Measurements from ENCODE around the gene MED26.

Gene MED26

GRCh38 chr19:16607819-16608218 lies 20.2 kb downstream of the MED26 start:
- no peaks in the 10 kb centered on the region for H3K9me3 ChIP-seq (ENCODE audit: insufficient read depth, low read length, severe bottlenecking)
- peaks cover 86% of the 10 kb centered on the region for H4K20me1 ChIP-seq (ENCODE audit: insufficient read depth, low read length)
- no peak overlapping the region for H3K27ac ChIP-seq (ENCODE audit: low read length)
- no peak for DNase-seq
- H3K79me2 ChIP-seq (ENCODE audit: insufficient read depth, low read length) = peaks cover 99% of the 10 kb centered on the region
- H3K4me3 ChIP-seq (ENCODE audit: low read depth in 1 of 2, low read length in 2 of 2) = no peak overlapping the region
- TF ChIP-seq EZH2 (IDR thresholded peaks at IDR 0.05; ENCODE audit: borderline replicate concordance, low read depth, low read length, severe bottlenecking) = no peak
- no peak for TF ChIP-seq CTCF (IDR thresholded peaks at IDR 0.05; ENCODE audit: borderline replicate concordance, extremely low read depth, low read length, poor library complexity, severe bottlenecking)
- no peak overlapping the region for H3K9ac ChIP-seq (ENCODE audit: low read depth, low read length)
- no peak overlapping the region for H2AFZ ChIP-seq (ENCODE audit: low read depth, low read length)
- H3K4me1 ChIP-seq (ENCODE audit: insufficient read depth, low read length) = no peaks in the 10 kb centered on the region
- H3K36me3 ChIP-seq (ENCODE audit: insufficient read depth, low read length) = peaks cover 5% of the 10 kb centered on the region; the same call in 1 of the 2 replicates
- H3K27me3 ChIP-seq (ENCODE audit: insufficient read depth, low read length, poor library complexity) = no peaks in the 10 kb centered on the region
- no peak for ATAC-seq (ENCODE audit: insufficient read depth, low read depth)
- H3K4me2 ChIP-seq (ENCODE audit: insufficient read depth, low read length) = no peak overlapping the region

DNA sequence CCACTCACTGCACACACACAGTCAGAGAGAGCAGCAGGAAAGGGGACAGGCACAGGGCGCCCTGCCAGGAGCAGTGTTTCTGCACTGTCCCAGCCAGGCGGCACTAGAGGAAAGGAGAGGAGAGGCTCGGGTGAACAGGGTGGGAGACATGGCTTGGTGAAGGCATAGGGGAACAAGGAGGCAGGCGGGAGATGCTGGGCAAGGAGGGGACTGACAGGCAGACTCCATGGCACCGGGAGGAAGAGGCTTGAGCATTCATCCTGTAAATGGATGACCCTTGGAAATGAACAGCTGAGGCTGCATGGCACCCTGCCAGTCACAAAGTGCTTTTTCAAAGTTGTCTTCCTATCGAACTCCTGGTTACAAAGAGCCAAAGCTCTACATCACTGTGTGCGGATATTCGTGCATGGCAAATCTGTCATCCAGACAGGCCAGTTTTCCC lies 22.4 kb downstream of the MED26 start:
- H3K27ac ChIP-seq (ENCODE audit: low read length) = no peak overlapping the region; the same call in 1 of the 2 replicates
- H2AFZ ChIP-seq (ENCODE audit: low read depth, low read length) = no peak overlapping the region
- no peaks in the 10 kb centered on the region for H3K27me3 ChIP-seq (ENCODE audit: insufficient read depth, low read length, poor library complexity)
- no peak overlapping the region for H3K4me2 ChIP-seq (ENCODE audit: insufficient read depth, low read length)
- TF ChIP-seq CTCF (IDR thresholded peaks at IDR 0.05; ENCODE audit: borderline replicate concordance, extremely low read depth, low read length, poor library complexity, severe bottlenecking) (no peak), EZH2 (IDR thresholded peaks at IDR 0.05; ENCODE audit: borderline replicate concordance, low read depth, low read length, severe bottlenecking) (no peak)
- H3K79me2 ChIP-seq (ENCODE audit: insufficient read depth, low read length) = peaks cover 99% of the 10 kb centered on the region
- H4K20me1 ChIP-seq (ENCODE audit: insufficient read depth, low read length) = peaks cover 84% of the 10 kb centered on the region
- peaks cover 5% of the 10 kb centered on the region; the same call in 1 of the 2 replicates for H3K36me3 ChIP-seq (ENCODE audit: insufficient read depth, low read length)
- DNase-seq (no peak), ATAC-seq (ENCODE audit: insufficient read depth, low read depth) (no peak)
- no peak overlapping the region for H3K9ac ChIP-seq (ENCODE audit: low read depth, low read length)
- no peaks in the 10 kb centered on the region for H3K9me3 ChIP-seq (ENCODE audit: insufficient read depth, low read length, severe bottlenecking)
- no peaks in the 10 kb centered on the region for H3K4me1 ChIP-seq (ENCODE audit: insufficient read depth, low read length)
- no peak overlapping the region for H3K4me3 ChIP-seq (ENCODE audit: low read depth in 1 of 2, low read length in 2 of 2)

GRCh38 chr19:16605115-16605514 lies 22.9 kb downstream of the MED26 start:
- Histone ChIP-seq H4K20me1 (ENCODE audit: insufficient read depth, low read length) (peaks cover 87% of the 10 kb centered on the region), H3K4me1 (ENCODE audit: insufficient read depth, low read length) (no peaks in the 10 kb centered on the region), H3K4me2 (ENCODE audit: insufficient read depth, low read length) (no peak overlapping the region), H3K27ac (ENCODE audit: low read length) (no peak overlapping the region), H3K9ac (ENCODE audit: low read depth, low read length) (no peak overlapping the region), H3K27me3 (ENCODE audit: insufficient read depth, low read length, poor library complexity) (no peaks in the 10 kb centered on the region), H3K36me3 (ENCODE audit: insufficient read depth, low read length) (peaks cover 5% of the 10 kb centered on the region; the same call in 1 of the 2 replicates), H2AFZ (ENCODE audit: low read depth, low read length) (no peak overlapping the region), H3K79me2 (ENCODE audit: insufficient read depth, low read length) (peaks cover 99% of the 10 kb centered on the region), H3K9me3 (ENCODE audit: insufficient read depth, low read length, severe bottlenecking) (no peaks in the 10 kb centered on the region), H3K4me3 (ENCODE audit: low read depth in 1 of 2, low read length in 2 of 2) (no peak overlapping the region)
- DNase-seq = no peak
- no peak for ATAC-seq (ENCODE audit: insufficient read depth, low read depth)
- TF ChIP-seq EZH2 (IDR thresholded peaks at IDR 0.05; ENCODE audit: borderline replicate concordance, low read depth, low read length, severe bottlenecking) (no peak), CTCF (IDR thresholded peaks at IDR 0.05; ENCODE audit: borderline replicate concordance, extremely low read depth, low read length, poor library complexity, severe bottlenecking) (no peak)

DNA sequence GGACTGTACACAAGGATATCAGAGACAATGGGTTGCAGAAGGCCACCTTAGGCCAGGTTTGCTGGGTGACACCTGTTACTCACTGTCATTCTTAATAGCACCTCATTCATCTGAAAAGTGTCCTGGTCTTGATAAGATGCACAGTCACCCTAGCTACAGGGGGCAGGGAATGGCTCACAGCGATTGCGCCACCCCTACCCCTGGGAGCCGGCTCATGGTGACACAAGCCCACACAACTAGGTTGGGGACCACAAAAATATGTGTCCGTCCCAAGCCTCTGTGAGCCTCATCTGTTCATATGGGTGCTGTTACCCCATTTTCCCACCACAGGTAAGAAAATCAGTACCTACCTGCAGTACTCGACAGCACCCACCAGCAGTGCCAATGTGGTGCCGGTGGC lies 23.4 kb downstream of the MED26 start:
- Histone ChIP-seq H2AFZ (ENCODE audit: low read depth, low read length) (no peak overlapping the region), H3K4me1 (ENCODE audit: insufficient read depth, low read length) (no peaks in the 10 kb centered on the region), H4K20me1 (ENCODE audit: insufficient read depth, low read length) (peaks cover 89% of the 10 kb centered on the region), H3K4me3 (ENCODE audit: low read depth in 1 of 2, low read length in 2 of 2) (no peak overlapping the region), H3K27ac (ENCODE audit: low read length) (no peak overlapping the region), H3K79me2 (ENCODE audit: insufficient read depth, low read length) (peaks cover 99% of the 10 kb centered on the region), H3K9ac (ENCODE audit: low read depth, low read length) (no peak overlapping the region), H3K27me3 (ENCODE audit: insufficient read depth, low read length, poor library complexity) (no peaks in the 10 kb centered on the region), H3K9me3 (ENCODE audit: insufficient read depth, low read length, severe bottlenecking) (no peaks in the 10 kb centered on the region), H3K4me2 (ENCODE audit: insufficient read depth, low read length) (no peak overlapping the region), H3K36me3 (ENCODE audit: insufficient read depth, low read length) (peaks cover 5% of the 10 kb centered on the region; the same call in 1 of the 2 replicates)
- TF ChIP-seq EZH2 (IDR thresholded peaks at IDR 0.05; ENCODE audit: borderline replicate concordance, low read depth, low read length, severe bottlenecking) = no peak
- no peak for TF ChIP-seq CTCF (IDR thresholded peaks at IDR 0.05; ENCODE audit: borderline replicate concordance, extremely low read depth, low read length, poor library complexity, severe bottlenecking)
- no peak for ATAC-seq (ENCODE audit: insufficient read depth, low read depth)
- no peak for DNase-seq
